ENCODE results near the gene NARS2.
A peak's percentile ranks its signal among the peaks of the same experiment; 100 is the strongest.

DNA sequence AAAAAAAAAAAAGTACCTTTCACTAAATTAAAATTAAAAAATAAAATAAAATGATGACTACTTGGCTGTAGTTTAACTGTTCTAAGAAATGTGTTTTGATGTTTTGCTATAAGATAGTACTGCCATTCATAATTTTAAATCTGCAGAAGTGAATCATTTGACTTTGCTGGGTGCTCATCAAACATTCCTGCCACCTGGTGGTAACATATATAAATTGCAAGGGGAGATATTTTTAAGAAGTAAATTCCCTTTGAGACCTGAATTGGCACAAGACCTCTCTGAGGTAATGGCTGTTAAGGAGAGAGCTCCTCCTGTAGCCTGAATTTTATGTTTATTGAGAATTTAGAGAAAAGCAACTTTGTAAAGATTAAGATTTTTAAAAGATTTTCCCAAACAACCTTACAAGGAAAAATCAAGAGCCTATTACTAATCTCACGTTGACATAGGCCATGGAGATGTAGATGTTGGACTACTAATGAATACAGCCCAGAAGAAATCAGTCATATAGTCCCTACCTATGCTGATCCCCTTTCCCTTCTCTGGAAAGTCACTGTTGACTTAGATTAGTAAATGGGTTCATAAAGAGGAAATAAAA is 11.9 kb upstream of the NARS2 start:
- TF ChIP-seq CTCF (conservative IDR thresholded peaks at IDR 0.05 in 1 of 2, IDR thresholded peaks at IDR 0.05 in 1 of 2; ENCODE audit: low read depth in 1 of 2, low read length in 2 of 2) (peak; percentile 29 to 59), EZH2 (IDR thresholded peaks at IDR 0.05; ENCODE audit: low read length, missing control alignments) (no peak)

Data from fibroblast of lung (primary cell).